Panc1 (cell line): Measurements from ENCODE around the gene AKR1B15. TPM values are rescaled to one million over a fixed set of nuclear protein-coding genes. Genes with fewer than 3 reads are reported as not detected.
"Not testable (repeated sequence)": the region's sequence is repeated elsewhere in the genome, so short reads cannot be mapped to it uniquely, and the experiment has no call there.

Experiments
- ATAC-seq: fragments of 200-7000 bp; cut with Tn5 transposase; 2 replicates; pipeline ENCODE4 v1.9.1; 2020; ENCODE audit warnings: mild to moderate bottlenecking, moderate library complexity
- BruUV-seq: library from RNA; stranded (reverse); fragments of 400-500 nt; replicated peaks from 2 replicates; lab custom pipeline; 2021; lab: Mats Ljungman, UMichigan
- CTCF ChIA-PET: fragments of 300-600 bp; sonication (Branson Sonifier 250); formaldehyde crosslinking; loops from one replicate; lab custom pipeline; 2022; ENCODE audit warnings: antibody characterized with exemption; lab: Charles Lee
- POLR2A ChIA-PET: fragments of 300-600 bp; sonication (Branson Sonifier 250); formaldehyde crosslinking; loops from one replicate; lab custom pipeline; 2022; ENCODE audit warnings: antibody characterized with exemption; lab: Charles Lee
- DNase-seq: peaks from one replicate; pipeline ENCODE4 v3.0.0-alpha.2; 2010; ENCODE audit warnings: low read depth, low spot score
- H3K27ac ChIP-seq: 2 replicates; pipeline ENCODE4 v1.5.1; 2011; ENCODE audit warnings: mild to moderate bottlenecking, low read length, inconsistent platforms
- H3K27me3 ChIP-seq: fragments of 200-500 bp; sonication (Bioruptor generic); 2 replicates; pipeline ENCODE4 v1.6.0; 2014; ENCODE audit warnings: low read length, inconsistent platforms; ENCODE audit not compliant: control insufficient read depth, insufficient read depth
- H3K36me3 ChIP-seq: fragments of 200-500 bp; sonication (Bioruptor generic); 2 replicates; pipeline ENCODE4 v1.5.1; 2014; ENCODE audit warnings: inconsistent platforms, mild to moderate bottlenecking, low read length, moderate library complexity; ENCODE audit not compliant: control insufficient read depth, insufficient read depth
- H3K4me1 ChIP-seq: 2 replicates; pipeline ENCODE4 v1.5.1; 2011; ENCODE audit warnings: inconsistent platforms, mild to moderate bottlenecking, low read length, moderate library complexity; ENCODE audit not compliant: control insufficient read depth, insufficient read depth
- H3K4me3 ChIP-seq, 2 experiments: 2 replicates each; pipeline ENCODE4 v1.5.1; 2011 to 2012; ENCODE audit warnings: low read depth in 2 of 2, low read length in 2 of 2, mild to moderate bottlenecking in 2 of 2, inconsistent platforms in 1 of 2, moderate library complexity in 1 of 2
- H3K9me3 ChIP-seq: fragments of 200-500 bp; sonication (Bioruptor generic); 2 replicates; pipeline ENCODE4 v1.5.1; 2014; ENCODE audit warnings: low read depth, mild to moderate bottlenecking, inconsistent platforms, low read length, moderate library complexity; ENCODE audit not compliant: control insufficient read depth, insufficient read depth
- CTCF ChIP-seq: fragments of 450-650 bp; IDR thresholded peaks from 2 replicates; pipeline ENCODE4 v1.5.1; 2017; ENCODE audit warnings: mild to moderate bottlenecking
- POLR2AphosphoS5 ChIP-seq: IDR thresholded peaks from 2 replicates; pipeline ENCODE4 v1.6.1; 2012; ENCODE audit warnings: mild to moderate bottlenecking, low read depth, low read length, moderate library complexity
- REST ChIP-seq, 2 experiments: IDR thresholded peaks; 2 replicates each; pipeline ENCODE4 v1.6.1; 2011 to 2012; ENCODE audit warnings: low read depth in 2 of 2, control low read depth in 1 of 2, low read length in 1 of 2, mild to moderate bottlenecking in 1 of 2, moderate library complexity in 1 of 2; ENCODE audit not compliant: insufficient read depth in 1 of 2
- SIN3A ChIP-seq: IDR thresholded peaks from 2 replicates; pipeline ENCODE4 v1.6.1; 2012; ENCODE audit warnings: low read depth, mild to moderate bottlenecking, low read length, moderate library complexity, borderline replicate concordance; ENCODE audit not compliant: insufficient read depth
- TCF7L2 ChIP-seq: IDR thresholded peaks from 2 replicates; pipeline ENCODE4 v1.6.1; 2011; ENCODE audit warnings: mild to moderate bottlenecking, low read depth, low read length, inconsistent platforms
- in situ Hi-C: cut with HindIII; loops from 2 replicates; pipeline ENCODE4 v1.10.0; 2016; ENCODE audit warnings: low sequenced_read_pairs, low pct_unique_long_range_greater_than_20kb
- intact Hi-C: fragments of 100-400 bp; cut with micrococcal nuclease; formaldehyde crosslinking; loops from one replicate; pipeline ENCODE4 v1.10.0; 2022; ENCODE audit not compliant: unreplicated experiment
- total RNA-seq: library from RNA; stranded (reverse); gene quantifications from one replicate; pipeline ENCODE4 v1.2.1, GENCODE V29; 2021; ENCODE audit not compliant: unreplicated experiment

Gene AKR1B15
- total RNA-seq, 1 experiment from 2014 or later: not detected

DNA sequence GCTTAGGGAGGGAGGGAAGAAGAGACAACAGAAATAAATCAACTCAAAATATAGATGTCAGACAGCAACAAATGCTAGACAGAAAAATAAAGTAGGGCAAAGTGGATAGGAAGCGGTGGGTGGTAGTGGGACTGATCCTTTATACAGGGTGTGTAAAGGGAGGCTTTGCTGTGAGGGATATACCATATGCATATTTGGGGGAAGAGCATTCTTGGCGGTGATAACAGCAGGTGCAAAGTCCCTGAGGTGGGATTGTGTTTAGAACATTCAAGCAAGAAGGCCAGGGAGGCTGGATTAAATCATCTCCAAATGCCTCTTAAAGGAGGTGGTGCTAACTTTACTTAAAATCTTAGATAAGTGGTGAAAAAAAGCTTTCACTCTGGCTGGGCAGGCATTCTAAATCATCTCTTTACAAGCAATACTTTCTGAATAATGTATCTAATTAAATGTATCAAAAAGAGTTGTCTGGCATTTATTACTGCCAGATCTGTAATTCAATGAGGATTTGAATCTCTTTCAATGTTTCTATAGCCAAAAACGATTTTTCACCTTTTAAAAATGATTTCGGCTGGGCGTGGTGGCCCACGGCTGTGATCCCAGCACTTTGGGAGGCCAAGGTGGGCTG, 9.4 kb upstream of the AKR1B15 start:
- POLR2A ChIA-PET: no interaction called here
- CTCF ChIA-PET: no interaction called here
- TF ChIP-seq TCF7L2: no peak
- TF ChIP-seq CTCF: no peak
- no peak for TF ChIP-seq POLR2AphosphoS5
- TF ChIP-seq SIN3A: no peak
- no peak for TF ChIP-seq REST (IDR thresholded peaks at IDR 0.05; ENCODE audit: insufficient read depth in 1 of 2, low read depth in 2 of 2, low read length in 1 of 2)
- in situ Hi-C loops: no loop called here
- H3K4me1 ChIP-seq: no peaks in the 10 kb centered on the region
- H3K4me3 ChIP-seq: no peak overlapping the region
- DNase-seq (no peak), ATAC-seq (no peak)
- peaks cover 4% of the 10 kb centered on the region for H3K27me3 ChIP-seq
- no peaks in the 10 kb centered on the region for H3K36me3 ChIP-seq
- no TSS peak for BruUV-seq
- no peak overlapping the region for H3K27ac ChIP-seq
- no peaks in the 10 kb centered on the region for H3K9me3 ChIP-seq
- intact Hi-C loops: no loop called here

DNA sequence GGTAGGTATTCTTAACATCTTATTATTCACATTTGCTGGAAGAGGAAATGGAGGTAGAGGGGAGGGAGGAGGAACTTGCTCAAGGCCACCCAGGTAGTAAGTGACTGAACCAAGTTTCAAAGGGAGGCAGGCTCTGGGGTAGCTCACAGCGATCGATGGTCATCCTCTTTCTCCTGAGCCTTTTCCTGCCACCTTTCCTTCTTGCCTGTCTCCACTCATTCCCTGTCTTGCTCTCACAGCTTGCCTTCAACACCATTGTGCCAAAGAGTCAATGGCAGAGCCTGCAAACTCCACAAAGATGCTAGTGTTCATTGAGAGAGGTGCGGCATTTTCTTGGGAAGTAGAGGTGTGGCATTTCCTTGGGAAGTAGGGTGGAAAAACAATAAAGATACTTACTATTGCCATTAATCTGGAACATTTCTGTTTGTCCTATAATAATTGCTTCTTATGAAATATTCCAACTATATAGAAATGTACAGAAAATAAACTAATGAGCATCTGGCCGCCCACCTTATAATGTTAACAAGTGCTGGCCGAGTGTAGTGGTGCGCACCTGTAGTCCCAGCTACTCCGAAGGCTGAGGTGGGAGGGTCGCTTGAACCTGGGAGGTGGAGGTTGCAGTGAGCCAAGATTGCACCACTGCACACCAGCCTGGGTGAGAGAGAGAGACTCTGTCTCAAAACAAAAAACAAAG, 7.3 kb upstream of the AKR1B15 start:
- BruUV-seq, CTCF ChIA-PET, H3K36me3 ChIP-seq, in situ Hi-C loops, DNase-seq, intact Hi-C loops, POLR2A ChIA-PET, H3K9me3 ChIP-seq, H3K4me1 ChIP-seq, ATAC-seq, H3K27ac ChIP-seq, H3K4me3 ChIP-seq: not testable (repeated sequence)
- H3K27me3 ChIP-seq: peaks cover 12% of the 10 kb centered on the region

- intact Hi-C loops: no loop called here
- no TSS peak for BruUV-seq
- no peak overlapping the region for H3K4me3 ChIP-seq
- TF ChIP-seq TCF7L2: no peak
- DNase-seq: no peak
- no peaks in the 10 kb centered on the region for H3K9me3 ChIP-seq
- ATAC-seq: no peak
- in situ Hi-C loops: no loop called here
- no peaks in the 10 kb centered on the region for H3K4me1 ChIP-seq
- peaks cover 12% of the 10 kb centered on the region for H3K27me3 ChIP-seq
- H3K36me3 ChIP-seq: no peaks in the 10 kb centered on the region
- H3K27ac ChIP-seq: no peak overlapping the region
- POLR2A ChIA-PET: no interaction called here
- CTCF ChIA-PET: no interaction called here
These were observed 6.6 kb upstream of the AKR1B15 start for GRCh38 chr7:134542195-134542771.
